GM19240 (cell line): ENCODE results near the gene SNUPN.

Experiments
- DNase-seq: peaks from one replicate; pipeline ENCODE4 v3.0.0; 2011; ENCODE audit warnings: low spot score; ENCODE audit not compliant: insufficient read length

SNUPN gene

DNA sequence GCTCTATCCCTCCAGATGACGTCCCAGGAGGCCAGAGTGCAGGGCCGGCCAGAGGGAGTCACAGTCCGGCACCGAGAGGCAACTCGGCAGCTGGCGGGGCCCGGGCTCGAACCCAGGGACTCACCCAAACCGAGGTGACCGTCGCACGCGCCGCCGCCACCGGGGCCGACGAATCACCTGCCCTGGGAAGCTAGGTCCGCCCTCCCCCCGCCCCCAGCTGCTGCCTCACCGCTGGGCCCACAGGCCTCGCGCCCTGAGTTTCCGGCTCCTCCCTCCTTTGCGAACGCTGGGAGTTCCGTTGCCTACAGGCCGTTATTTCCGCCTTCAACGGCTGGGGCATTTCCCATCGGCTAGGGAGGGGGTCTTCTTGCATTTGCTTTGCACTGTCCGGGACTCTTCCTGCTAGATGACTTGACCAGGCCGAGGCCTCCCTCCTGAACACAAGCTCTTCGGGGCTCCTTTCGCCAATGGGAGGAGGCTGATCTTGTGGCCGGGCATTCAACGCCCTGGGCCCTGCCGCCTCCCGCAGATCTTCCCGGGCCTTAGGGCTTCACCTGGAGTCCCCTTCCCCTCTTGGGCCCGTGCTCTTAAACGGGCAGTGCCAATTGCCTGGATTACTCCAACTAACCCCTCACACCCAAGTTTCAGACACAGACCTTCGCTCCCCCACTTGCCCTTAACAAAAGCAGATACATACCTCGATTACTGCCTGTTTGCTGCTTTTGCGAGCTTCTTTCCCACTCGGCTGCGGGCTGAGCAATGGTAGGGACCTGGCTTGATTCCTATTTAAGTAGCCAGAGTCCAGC is at the start of gene SNUPN:
Gene SNUPN (minus strand): TSS at position 184 of the 806 bp plus-strand sequence. CDS start 4,674 bp downstream, outside the sequence.
- DNase-seq = peak; percentile 97

DNA sequence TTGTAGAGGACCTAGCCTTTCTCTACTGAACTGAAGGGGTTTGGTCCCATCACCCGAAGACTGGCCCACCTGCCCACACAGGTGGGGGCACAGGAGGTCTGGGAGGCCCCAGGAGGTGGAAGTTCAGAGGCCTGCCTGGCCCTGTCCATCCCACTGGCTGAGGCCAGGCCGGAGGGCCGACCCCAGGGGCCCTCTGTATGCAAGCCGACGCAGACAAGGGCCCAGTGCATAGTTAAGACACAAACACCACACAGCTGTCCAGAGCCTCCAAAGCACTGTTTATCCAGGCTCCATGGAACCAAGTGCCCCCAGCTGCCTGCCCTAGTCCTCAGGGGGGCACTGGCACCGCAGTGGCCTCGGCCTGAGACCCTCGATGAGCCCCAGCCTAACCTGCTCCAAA is 48.8 kb upstream of the SNUPN start:
- DNase-seq = no peak

DNA sequence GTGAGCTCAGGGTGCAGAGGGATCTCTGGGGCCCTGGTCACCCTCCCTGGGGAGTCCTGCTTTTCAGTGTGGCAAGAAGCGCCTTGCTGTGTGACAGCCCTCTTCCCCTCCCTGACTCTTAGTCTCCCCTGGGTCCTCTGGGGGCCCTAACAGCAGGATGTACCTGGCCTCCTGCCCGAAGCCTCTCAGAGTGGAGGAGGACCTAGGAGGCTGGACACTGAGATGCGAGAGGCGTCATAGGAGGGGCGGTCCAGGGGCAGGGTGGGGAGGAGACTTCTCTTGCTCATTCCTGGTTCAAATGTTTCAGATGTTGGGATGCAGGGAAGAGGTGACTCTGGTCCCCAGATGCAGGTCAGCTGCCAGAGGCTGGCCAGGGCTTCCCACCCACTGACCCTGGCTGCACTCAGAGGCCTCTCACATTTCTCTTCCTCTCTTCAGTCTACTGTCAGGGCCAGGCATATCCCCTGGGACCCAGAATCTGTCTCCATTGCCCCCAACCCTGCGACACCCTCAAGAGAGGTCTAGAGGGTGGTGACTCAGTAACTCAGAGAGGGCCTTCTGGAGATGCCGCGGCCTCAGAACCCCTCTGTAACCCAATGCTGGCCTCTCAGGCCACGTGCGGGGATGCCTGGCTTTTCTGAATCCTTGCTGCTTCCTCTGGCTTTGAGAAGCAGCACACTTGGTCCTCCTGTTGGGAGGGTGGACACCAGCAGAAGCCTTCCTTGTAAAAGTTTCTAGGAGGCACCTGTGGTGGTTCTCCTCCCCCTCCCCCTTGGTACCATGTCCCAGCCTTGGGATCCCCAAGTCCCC is 48.1 kb upstream of the SNUPN start:
- no peak for DNase-seq

DNA sequence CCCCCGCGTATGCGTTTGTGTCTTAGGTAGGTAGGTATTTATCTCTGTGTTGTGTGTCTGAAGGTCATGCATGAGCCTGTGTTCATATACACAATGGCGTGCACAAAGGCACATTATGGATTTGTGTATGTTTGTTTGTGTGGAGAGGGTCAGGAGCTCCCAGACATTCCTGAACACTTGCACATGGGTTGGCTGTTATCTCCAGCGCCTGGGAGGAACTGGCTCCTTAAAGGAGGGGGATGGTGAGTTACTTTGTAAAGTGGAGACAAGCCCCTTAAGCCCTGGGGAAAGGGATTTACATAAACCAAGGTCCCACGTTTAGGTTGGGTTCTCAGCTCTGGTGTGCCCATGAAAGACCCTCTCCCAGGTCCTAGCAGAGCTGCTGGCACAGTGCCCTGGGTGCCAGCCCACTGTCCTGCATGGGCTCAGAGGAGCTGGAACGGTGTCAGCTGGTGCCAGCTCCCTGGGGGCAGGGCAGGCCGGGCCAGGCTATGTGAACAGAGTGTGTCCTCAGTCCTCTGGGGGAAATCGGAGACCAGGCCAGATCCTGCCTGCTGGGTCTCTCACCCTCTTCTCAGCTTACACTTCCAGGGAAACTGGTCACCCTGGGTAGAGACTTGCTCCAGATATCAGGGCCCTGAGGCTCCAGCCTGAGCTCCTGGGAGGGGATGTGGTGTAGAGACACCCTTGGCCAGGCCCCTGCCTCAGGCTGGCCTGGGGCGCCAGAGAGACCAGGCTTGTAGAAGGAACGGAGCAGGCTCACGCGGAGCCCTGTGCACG is 47.3 kb upstream of the SNUPN start:
- DNase-seq = no peak

DNA sequence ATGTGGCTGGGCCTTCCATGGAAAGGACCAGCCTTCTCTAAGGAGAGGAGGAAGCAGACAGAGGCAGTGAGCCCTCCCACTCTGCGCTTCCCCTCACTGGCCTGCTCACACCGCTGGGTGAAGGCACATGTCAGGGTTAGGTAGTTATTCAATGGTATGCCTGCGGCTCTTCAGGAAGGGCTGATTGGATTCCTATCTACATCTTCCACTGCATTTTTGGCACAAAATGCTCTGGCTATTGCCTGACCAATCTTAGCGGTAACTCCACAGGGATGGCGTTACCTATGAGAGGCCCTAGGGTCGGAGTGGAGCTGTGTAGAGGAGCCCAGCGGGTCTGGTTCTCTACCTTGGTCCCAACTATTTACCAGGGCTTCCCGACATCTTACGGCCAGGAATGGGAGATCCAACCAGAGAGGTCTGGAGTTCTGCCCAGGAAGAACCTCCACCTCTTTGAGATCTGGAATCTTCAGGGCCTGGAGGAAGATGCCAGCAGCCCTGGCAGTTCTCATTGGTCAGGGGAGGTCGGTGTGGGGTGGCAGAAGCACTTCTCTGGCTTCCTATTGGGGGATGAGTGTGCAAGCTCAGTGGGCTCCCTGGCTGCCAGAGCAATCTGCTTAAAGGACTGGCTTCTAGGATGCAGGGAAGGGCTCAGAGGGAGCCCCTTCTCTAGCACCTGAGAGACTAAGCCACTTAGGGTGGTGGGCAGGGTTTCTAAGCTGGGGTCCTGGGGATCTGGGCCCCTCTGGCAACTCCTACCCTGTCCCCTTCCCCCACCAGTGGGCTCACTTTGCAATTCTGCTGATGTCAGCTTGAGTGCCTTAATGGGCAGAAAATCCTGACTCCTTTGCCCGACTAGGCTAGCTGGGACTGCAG is 46.4 kb upstream of the SNUPN start:
- no peak for DNase-seq

DNA sequence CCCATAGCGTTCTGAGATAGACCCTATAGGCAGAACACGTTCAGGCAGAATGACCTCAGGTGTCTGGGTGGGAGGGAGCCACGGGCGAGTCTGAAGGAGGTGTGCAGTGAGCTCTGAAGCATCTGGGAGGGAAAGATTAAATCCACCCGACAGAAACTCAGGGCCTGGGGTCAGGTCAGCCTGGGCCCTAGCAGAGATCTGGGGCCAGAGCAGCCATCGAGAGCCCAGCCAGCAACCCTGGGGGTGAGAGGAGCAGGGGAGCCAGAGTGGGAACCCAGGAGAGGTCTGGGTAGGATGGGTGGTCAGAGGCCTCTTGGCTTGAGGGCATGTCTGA is 44.3 kb upstream of the SNUPN start:
- no peak for DNase-seq

DNA sequence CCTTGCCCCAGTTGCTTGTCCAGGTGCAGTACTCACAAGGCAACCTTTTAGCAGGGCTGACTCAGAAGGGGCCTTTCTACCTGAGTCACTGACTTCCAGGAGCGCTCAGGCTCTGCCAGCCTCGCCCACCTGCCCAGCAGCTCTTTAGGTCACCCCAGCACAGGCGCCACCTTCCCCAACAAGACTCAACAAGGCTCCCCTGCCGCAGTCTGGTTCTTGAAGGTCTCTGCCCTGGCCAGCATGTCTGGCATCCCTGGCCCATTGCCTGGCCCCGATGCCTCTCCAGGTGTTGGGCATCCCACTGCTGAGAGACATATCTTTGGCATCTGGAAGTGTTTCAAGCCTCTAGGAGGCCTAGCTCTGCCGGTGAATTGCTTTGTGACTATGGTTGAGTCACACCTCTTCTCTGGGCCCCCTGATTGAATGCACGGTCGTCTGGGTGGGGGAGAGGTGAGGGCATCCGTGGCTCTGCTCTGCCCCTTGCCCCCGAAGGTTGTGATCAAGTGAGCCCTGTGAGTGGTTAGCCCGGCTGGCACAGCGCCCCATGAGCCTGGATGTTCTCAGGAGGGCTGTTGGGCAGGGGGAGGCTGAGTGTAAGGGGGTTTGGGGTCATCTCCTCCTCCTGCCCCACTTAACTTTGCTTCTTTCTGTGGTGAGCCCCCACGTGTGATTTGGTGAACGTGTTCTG is 43.8 kb upstream of the SNUPN start:
- no peak for DNase-seq

DNA sequence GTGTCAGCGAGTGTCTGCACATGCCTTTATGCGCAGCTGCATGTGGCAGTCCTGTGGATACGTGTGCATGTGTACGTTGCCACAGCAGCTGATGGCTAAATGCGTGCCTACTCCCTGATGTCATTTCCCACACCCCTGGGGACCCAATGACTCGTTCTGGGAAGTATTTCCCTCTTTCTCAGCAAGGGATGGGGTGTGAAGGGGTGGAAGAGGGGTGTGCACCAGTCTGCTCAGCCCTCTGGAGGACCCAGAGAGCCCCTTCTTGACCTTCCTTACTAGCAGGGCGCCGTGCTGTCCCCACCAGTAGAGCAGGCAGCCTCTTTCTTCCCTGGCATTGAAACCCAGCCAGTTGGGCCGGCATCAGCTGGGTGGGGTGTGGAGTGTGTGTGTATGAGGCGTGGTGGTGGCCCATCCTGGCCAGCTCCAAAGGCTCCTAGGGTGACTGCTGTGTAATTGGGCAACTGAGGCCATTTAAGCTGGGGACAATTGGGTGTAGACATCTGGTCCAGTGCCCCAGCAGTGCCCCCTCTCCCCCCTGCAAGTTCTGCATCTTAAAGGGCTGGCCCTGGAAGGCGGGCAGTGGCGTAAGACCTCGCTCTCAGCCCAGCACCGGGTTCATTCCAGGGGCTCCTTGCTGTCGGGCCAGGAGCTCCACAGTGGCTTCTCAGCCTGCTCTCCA is 41.4 kb upstream of the SNUPN start:
- no peak for DNase-seq

DNA sequence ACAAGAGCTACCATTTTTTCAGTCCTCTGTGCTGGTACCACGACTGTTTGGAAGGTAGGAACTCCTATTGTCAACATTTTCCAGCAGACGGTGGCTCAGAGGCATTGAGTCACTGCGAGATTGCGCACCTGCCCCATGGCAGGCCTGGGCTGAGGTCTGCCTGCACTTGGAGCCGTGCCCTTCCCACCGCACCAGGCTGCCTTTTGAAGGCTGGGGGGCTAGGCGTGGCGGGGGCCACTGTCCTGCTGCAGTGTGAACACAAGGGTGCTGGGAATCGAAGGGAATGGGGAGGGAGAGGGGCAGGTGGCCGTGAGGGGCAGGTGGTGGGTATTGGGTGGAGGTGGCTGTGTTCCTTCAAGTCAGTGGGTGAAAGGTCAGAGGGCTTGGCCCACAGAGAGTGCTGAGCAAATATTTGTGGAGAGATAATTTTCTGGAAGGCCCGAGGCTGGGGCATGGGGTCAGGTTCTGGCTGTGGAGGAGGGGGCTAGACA is 38.5 kb upstream of the SNUPN start:
- DNase-seq = no peak

DNA sequence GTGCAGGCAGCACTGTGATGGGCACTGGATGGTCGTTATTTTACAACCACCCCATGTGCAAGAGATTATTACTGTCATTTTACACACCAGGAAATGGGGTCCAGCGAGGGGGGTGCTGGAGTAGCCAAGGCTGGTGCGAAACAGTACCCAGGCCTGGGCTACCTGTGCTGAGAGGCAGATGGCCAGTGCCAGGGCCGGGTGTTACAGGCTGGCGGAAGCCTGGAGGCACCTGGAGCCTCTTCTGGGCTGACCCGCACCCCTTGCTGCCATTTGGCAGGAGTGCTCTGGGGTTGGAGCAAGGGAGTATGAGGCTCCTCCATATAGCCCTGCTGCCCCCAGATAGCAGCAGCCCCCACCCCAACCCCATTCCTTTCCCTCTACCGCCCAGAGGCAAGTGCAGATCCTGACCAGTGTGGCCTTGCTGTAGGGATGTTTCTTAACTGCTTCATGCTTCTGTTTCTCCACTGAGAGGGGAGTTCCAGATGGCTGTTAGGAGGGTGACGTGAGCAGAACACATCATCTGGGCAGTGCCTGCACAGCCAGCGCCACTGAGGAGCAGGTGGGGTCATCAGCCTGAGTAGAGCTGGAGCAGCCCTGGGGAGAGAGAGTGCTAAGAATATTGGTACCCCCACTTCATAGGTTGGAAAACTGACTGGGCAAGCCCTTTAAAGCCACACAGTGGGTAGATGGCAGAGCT is 37.4 kb upstream of the SNUPN start:
- no peak for DNase-seq

DNA sequence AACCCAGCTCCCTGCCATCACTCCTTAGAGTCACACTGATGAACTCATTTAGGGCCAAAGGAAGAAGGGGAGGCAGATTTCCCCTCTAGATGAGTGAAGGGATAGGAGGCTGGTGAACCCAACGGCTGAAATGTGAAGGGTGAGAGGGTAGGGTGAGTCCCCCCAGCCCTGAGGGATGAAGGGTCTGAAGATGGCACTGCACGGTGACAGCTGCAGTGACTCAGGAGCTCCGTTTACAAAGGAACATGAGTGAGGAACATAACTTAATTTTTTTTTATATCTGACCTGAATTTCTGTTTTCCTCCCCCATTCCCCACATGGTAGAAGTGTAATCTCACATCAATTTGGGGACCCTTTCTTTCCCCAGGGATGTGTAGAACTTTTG is 36.2 kb upstream of the SNUPN start:
- no peak for DNase-seq

DNA sequence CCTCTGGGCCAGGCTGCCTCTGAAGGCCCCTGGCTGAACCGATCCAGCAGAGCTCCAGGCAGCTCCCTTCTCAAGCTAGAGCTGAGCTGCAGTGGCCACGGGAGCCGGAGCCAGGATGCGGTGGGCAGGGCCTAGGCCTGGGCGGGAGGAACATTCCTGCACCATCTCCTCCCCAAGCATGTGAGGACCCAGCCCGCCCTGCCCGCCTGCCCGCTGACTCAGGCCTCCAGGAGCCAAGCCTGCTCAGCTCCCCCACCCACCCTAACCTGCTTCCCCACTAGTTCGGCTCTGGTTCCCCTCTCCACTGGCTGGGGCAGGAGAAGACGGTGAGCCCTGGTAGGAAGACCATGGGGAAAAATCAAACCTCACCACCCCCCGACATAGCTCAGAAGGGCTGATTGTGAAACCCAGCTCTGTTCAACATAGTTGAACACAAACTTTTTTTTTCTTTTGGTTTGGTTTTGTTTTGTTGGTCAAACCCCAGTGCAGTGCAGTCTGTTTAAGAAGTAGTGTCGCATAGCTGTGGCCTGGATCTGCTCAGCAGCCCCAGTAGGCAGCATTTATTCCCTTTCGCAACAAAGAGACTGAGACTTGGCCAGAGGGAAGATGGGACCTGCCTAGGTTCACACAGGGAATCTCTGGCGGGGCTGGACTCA is 35.7 kb upstream of the SNUPN start:
- DNase-seq = no peak

DNA sequence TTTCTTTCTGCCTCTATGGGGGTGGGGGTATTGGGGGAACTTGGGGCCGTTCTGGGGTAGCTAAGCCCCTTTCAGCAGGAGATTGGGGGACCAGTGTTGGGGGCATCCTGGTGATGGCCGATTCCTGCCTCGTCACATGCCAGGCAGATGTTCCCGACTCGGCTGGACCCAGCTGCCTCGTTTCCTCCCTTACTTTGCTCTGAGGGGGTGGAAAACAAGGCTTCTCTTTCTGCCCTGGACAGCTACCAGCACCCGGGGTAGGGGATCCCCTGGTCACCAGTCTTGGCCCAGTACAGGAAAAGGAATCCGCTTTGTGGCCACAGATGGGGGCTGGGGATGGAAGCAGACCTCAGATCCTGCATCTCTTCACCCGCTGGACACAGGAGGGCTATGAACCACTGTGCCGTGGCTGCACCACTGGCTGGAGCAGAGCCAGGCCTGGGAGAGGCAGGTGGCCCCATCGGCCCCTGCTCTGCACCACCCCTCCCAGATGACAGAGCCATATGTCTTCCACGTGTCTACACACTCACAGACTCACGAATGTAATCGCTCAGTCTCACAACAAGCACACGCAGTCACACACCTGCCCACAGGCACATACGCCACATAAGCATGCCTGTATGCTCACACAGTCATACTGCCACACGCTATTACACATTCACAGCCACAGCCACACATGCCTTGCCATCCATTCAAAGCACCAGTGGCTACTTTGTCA is 34.6 kb upstream of the SNUPN start:
- no peak for DNase-seq

DNA sequence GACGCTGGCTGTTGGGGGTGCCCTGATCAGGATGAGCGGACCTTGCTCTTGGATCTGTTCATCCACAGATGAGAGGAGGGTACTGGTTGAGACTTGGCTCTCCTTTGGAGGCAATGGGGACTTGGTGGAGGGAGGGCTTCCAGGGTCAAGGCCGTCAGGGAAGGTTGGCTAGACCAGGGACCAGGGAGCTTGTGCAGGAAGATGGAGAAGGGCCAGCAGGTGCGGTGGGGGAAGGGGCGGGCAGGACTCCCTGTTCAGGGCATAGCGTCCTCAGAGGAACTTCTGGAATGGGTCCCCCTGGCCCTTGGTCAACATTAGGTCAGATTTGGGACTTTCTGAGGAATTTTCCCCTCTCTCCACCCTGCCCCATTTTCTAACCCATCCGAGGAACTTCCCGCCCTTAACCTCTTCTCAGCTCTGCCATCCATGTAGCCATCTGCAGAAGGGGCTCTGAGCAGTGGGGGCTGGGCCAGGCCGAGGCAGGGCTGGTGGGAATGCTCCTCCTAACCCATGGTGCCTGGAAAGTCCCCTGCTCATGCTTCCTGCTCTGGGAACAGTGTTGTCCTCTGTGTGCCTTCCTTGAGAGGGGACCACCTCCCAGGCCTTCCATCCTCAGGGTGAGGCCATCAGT is 33.7 kb upstream of the SNUPN start:
- no peak for DNase-seq

DNA sequence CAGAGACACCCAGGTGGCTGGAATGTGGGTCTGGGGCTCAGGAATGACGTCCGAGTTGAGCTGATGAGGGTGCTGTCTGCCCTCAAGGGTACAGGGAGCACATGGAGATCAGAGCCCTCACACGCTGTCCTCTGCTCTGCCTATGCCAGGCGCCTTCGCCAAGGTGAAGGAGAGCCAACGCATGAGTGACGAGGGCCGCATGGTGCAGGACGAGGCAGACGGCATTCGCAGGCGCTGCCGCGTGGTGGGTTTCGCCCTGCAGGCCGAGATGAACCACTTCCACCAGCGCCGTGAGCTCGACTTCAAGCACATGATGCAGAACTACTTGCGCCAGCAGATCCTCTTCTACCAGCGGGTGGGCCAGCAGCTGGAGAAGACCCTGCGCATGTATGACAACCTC is 31.3 kb upstream of the SNUPN start:
- no peak for DNase-seq

DNA sequence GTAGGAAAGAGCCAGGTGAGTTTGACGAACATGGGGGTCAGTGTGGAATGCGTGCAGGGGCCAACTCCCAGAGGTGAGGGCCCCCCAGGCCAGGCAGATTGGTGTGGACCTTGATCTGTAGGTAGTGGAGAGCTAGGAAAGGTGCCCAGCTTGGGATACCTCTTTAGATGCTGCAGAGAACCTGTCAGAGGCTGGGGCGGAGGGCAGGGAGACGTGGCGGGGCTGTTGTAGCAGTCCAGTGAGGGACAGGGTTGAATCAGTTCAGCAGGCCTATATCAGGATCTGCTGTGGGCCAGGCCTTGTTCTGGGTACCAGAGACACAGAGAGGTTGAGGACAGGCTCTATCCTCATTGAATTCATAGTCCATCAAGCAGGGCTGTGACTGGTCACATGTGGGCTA is 30.8 kb upstream of the SNUPN start:
- DNase-seq = no peak

DNA sequence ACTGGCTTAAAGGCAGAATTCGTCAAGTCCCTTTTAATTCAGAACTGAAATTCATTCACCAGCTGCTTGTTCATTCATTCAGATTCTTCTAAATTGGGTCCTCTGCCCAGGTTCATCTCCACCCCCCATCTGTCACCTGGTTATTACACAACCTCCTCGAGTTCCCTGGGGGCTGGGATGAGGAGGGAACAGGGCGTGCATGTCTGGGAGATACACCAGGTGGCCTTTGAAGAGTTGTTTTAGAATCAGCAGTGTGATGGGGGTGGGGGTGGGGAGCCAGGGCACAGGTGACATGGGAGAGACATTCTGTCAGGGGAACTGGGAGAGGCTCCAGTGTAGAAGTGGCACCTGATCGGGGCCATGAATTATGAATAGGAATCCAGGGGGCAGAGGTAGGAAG is 30.4 kb upstream of the SNUPN start:
- DNase-seq = no peak
